Mesenchymal stem cell (in vitro differentiated cells and primary cell): ENCODE measurements around the gene RPL21.
A peak's percentile ranks its signal among the peaks of the same experiment; 100 is the strongest.

Experiments used
- DNase-seq: peaks from one replicate; pipeline ENCODE4 v3.0.0-alpha.2; 2013
- H2AFZ ChIP-seq: one replicate; pipeline ENCODE4 v1.6.1; 2013; ENCODE audit warnings: low read depth, mild to moderate bottlenecking, control low read depth, inconsistent platforms, low read length, moderate library complexity
- H2AK5ac ChIP-seq: 2 replicates; pipeline ENCODE4 v1.6.1; 2013; ENCODE audit warnings: low read length, moderate library complexity, mild to moderate bottlenecking, inconsistent platforms; ENCODE audit not compliant: severe bottlenecking
- H2BK120ac ChIP-seq: one replicate; pipeline ENCODE4 v1.6.1; 2013; ENCODE audit warnings: low read depth, mild to moderate bottlenecking, inconsistent platforms, low read length, moderate library complexity
- H2BK12ac ChIP-seq, 2 experiments: one replicate each; pipeline ENCODE4 v1.6.1; 2013; ENCODE audit warnings: inconsistent platforms in 2 of 2, low read length in 2 of 2, mild to moderate bottlenecking in 2 of 2, moderate library complexity in 2 of 2, control low read depth in 1 of 2
- H2BK15ac ChIP-seq: one replicate; pipeline ENCODE4 v1.6.1; 2013; ENCODE audit warnings: mild to moderate bottlenecking, low read depth, inconsistent platforms; ENCODE audit not compliant: poor library complexity, severe bottlenecking
- H2BK5ac ChIP-seq: 2 replicates; pipeline ENCODE4 v1.6.1; 2013; ENCODE audit warnings: low read depth, mild to moderate bottlenecking, low read length, control low read depth, inconsistent platforms; ENCODE audit not compliant: poor library complexity, severe bottlenecking
- H3K14ac ChIP-seq, 2 experiments: one replicate each; pipeline ENCODE4 v1.6.1; 2013; ENCODE audit warnings: inconsistent platforms in 2 of 2, low read length in 2 of 2, control low read depth in 1 of 2, mild to moderate bottlenecking in 1 of 2, moderate library complexity in 1 of 2
- H3K18ac ChIP-seq, 2 experiments: one replicate each; pipeline ENCODE4 v1.6.1; 2013; ENCODE audit warnings: inconsistent platforms in 2 of 2, low read length in 2 of 2, control low read depth in 1 of 2, low read depth in 1 of 2, mild to moderate bottlenecking in 1 of 2
- H3K23ac ChIP-seq, 2 experiments: one replicate each; pipeline ENCODE4 v1.6.1; 2013; ENCODE audit warnings: inconsistent platforms in 2 of 2, low read length in 2 of 2, mild to moderate bottlenecking in 2 of 2, moderate library complexity in 2 of 2, control low read depth in 1 of 2
- H3K27ac ChIP-seq: 2 replicates; pipeline ENCODE4 v1.5.1; 2013; ENCODE audit warnings: mild to moderate bottlenecking, moderate library complexity, low read length, control low read depth, inconsistent platforms; ENCODE audit not compliant: poor library complexity, severe bottlenecking
- H3K27me3 ChIP-seq, 2 experiments: 2 replicates each; pipeline versions ENCODE4 v1.6.1 to v1.7.0; 2013; ENCODE audit warnings: low read length in 2 of 2, mild to moderate bottlenecking in 2 of 2, moderate library complexity in 2 of 2, control low read depth in 1 of 2, inconsistent platforms in 1 of 2; ENCODE audit not compliant: control insufficient read depth in 1 of 2, insufficient read depth in 1 of 2
- H3K36me3 ChIP-seq, 2 experiments: 2 replicates each; pipeline versions ENCODE4 v1.6.1 to v1.7.0; 2013; ENCODE audit warnings: low read length in 2 of 2, control low read depth in 1 of 2, inconsistent platforms in 1 of 2, low read depth in 1 of 2, mild to moderate bottlenecking in 1 of 2; ENCODE audit not compliant: insufficient read depth in 2 of 2, control insufficient read depth in 1 of 2
- H3K4ac ChIP-seq, 2 experiments: one replicate each; pipeline ENCODE4 v1.6.1; 2013; ENCODE audit warnings: inconsistent platforms in 2 of 2, low read length in 2 of 2, mild to moderate bottlenecking in 2 of 2, moderate library complexity in 2 of 2, control low read depth in 1 of 2, low read depth in 1 of 2
- H3K4me1 ChIP-seq: 2 replicates; pipeline ENCODE4 v1.6.1; 2013; ENCODE audit warnings: low read depth, low read length, control low read depth; ENCODE audit not compliant: control insufficient read depth, insufficient read depth
- H3K4me2 ChIP-seq: 2 replicates; pipeline ENCODE4 v1.6.1; 2013; ENCODE audit warnings: low read length, mild to moderate bottlenecking, inconsistent platforms; ENCODE audit not compliant: poor library complexity, severe bottlenecking
- H3K4me3 ChIP-seq, 2 experiments: 2 replicates each; pipeline versions ENCODE4 v1.5.1 to v1.7.0; 2013; ENCODE audit warnings: low read length in 2 of 2, mild to moderate bottlenecking in 2 of 2, control low read depth in 1 of 2, low read depth in 1 of 2; ENCODE audit not compliant: insufficient read depth in 1 of 2
- H3K79me1 ChIP-seq: replicated peaks from 2 replicates; pipeline ENCODE4 v1.6.1; 2013; ENCODE audit warnings: mild to moderate bottlenecking, control low read depth, low read length, inconsistent platforms; ENCODE audit not compliant: poor library complexity, severe bottlenecking
- H3K9ac ChIP-seq: 2 replicates; pipeline ENCODE4 v1.7.0; 2013; ENCODE audit warnings: mild to moderate bottlenecking, low read length, moderate library complexity
- H3K9me3 ChIP-seq: 2 replicates; pipeline ENCODE4 v1.7.0; 2013; ENCODE audit warnings: mild to moderate bottlenecking, low read length; ENCODE audit not compliant: control insufficient read depth
- H4K8ac ChIP-seq: one replicate; pipeline ENCODE4 v1.6.1; 2013; ENCODE audit warnings: inconsistent platforms, mild to moderate bottlenecking, low read length, moderate library complexity
- H4K91ac ChIP-seq: one replicate; pipeline ENCODE4 v1.6.1; 2013; ENCODE audit warnings: mild to moderate bottlenecking, low read length, inconsistent platforms
- WGBS: methylation state at CpG from one replicate; pipeline ENCODE4 v1.1.7; 2013; ENCODE audit warnings: mixed read lengths; 5-methylcytosine and 5-hydroxymethylcytosine counted together

RPL21 gene

DNA sequence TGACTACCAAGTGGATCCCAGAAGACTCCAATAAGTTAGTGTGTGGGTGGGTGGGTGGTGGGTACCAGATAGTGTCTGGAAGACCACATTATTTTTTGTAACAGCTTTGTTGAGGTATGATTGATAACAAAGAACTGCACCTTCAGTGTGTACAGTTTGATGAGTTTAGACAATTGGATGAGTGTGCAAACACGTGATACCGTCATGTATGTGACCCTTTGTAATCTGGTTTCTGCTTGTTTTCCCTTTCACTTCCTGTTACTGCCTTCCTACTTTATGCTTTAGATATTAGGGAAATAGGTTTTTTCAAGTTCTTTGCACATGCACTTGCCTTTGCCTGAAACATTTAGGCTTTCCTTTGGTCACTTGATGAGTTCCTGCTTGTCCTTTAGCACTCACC, 8.5 kb downstream of the RPL21 start:
- Histone ChIP-seq H4K91ac (no peak overlapping the region), H2BK5ac (no peak overlapping the region), H3K18ac (no peak overlapping the region), H2BK120ac (no peak overlapping the region), H3K9ac (no peak overlapping the region), H3K9me3 (no peaks in the 10 kb centered on the region), H3K4me2 (no peak overlapping the region), H3K27me3 (no peaks in the 10 kb centered on the region), H2BK12ac (no peak overlapping the region), H3K4me3 (no peak overlapping the region), H3K79me1 (peaks cover 8% of the 10 kb centered on the region), H3K4me1 (peaks cover 1% of the 10 kb centered on the region), H3K23ac (no peak overlapping the region), H3K27ac (no peak overlapping the region), H2AFZ (no peak overlapping the region), H3K4ac (no peak overlapping the region), H4K8ac (no peak overlapping the region), H2AK5ac (no peak overlapping the region), H3K36me3 (peaks cover 25 to 80% of the 10 kb centered on the region in 2 experiments), H3K14ac (no peak overlapping the region), H2BK15ac (no peak overlapping the region)
- no CpG with 5 or more reads among the region's 2 CpGs for WGBS
- no peak for DNase-seq

DNA sequence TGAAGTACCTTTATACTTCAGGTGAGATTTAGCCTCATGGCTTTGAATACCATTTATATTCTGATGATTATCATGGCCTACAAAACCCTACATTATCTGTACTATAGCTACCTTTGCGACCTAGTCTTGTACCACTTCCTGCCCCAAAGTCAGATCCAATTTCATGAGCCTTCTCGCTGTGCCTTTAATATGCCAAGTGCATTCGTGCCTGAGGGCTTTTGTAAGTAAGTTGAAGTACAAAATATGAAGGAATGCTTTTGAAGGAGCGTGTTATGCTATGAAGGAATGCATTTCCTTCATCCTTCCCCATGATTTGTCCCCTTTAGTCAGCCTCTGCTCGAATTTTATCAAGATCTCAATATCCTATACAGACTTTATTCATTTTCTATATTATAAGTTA, 10.0 kb downstream of the RPL21 start:
- Histone ChIP-seq H3K4ac (no peak overlapping the region), H4K91ac (no peak overlapping the region), H3K4me3 (no peak overlapping the region), H2AFZ (no peak overlapping the region), H2AK5ac (no peak overlapping the region), H3K36me3 (peaks cover 26 to 67% of the 10 kb centered on the region in 2 experiments), H2BK5ac (no peak overlapping the region), H3K14ac (no peak overlapping the region), H3K4me2 (no peak overlapping the region), H3K4me1 (peaks cover 1% of the 10 kb centered on the region), H3K9ac (no peak overlapping the region), H2BK12ac (no peak overlapping the region), H2BK15ac (no peak overlapping the region), H3K18ac (no peak overlapping the region), H3K9me3 (no peaks in the 10 kb centered on the region), H3K23ac (no peak overlapping the region), H3K27ac (no peak overlapping the region), H3K79me1 (peaks cover 8% of the 10 kb centered on the region), H3K27me3 (no peaks in the 10 kb centered on the region), H4K8ac (no peak overlapping the region), H2BK120ac (no peak overlapping the region)
- DNase-seq = no peak
- WGBS = 100% methylated on average over 1 of the region's 5 CpGs

DNA sequence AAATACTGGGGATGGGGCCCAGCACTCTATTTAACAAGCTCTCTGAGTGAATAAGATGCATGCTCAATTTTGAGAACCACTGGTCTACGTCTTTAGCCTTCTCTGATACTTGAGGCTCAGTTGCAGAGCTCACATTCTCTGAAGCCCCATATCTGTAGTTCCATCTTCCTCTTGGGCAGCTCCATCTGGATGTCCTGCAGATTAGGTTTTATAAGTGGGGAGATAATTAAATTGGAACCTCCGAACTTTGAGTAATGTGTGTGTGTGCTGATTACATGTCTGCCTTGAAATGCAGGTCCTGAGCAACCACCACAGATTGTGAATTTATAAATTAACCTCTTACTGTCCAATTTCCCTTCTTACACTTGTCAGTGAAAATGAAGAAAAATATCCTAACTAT, 12.1 kb downstream of the RPL21 start:
- Histone ChIP-seq H3K4ac (no peak overlapping the region), H2BK12ac (no peak overlapping the region), H3K18ac (no peak overlapping the region), H2BK15ac (no peak overlapping the region), H3K27ac (no peak overlapping the region), H3K4me2 (no peak overlapping the region), H3K14ac (no peak overlapping the region), H2AK5ac (no peak overlapping the region), H2BK120ac (no peak overlapping the region), H4K8ac (no peak overlapping the region), H2AFZ (no peak overlapping the region), H3K79me1 (peaks cover 7% of the 10 kb centered on the region), H3K27me3 (no peaks in the 10 kb centered on the region), H2BK5ac (no peak overlapping the region), H3K9ac (peak overlapping the region; percentile 88), H4K91ac (no peak overlapping the region), H3K4me3 (no peak overlapping the region), H3K4me1 (peaks cover 1% of the 10 kb centered on the region), H3K36me3 (peaks cover 17 to 47% of the 10 kb centered on the region in 2 experiments), H3K23ac (no peak overlapping the region), H3K9me3 (no peaks in the 10 kb centered on the region)
- no peak for DNase-seq
- WGBS = 86% methylated on average over 1 of the region's 2 CpGs

DNA sequence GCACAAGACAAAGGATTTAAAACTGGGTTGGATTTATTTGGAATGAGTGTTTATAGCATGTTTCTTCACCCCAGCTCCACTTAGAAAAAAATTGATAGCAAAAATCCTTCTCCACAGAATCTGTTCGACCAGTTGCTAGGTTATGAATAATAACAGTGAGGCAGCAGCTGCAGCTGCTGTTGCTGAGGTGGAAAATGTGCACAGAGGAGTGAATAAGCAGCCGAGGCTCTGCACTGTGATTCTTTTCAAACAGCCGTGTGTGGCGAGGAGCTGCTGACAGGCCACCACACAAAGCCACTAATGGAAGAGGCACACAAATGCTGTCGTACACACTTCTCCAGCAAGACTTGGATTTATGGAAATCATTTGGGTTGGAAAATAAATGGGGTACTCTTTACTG, 12.8 kb downstream of the RPL21 start:
- Histone ChIP-seq H3K79me1 (peaks cover 5% of the 10 kb centered on the region), H3K27ac (no peak overlapping the region), H3K14ac (peak overlapping the region in 1 of 2 experiments; percentile 53), H2BK120ac (no peak overlapping the region), H3K9ac (peak overlapping the region; percentile 88), H3K4ac (no peak overlapping the region), H2BK5ac (no peak overlapping the region), H2BK15ac (no peak overlapping the region), H2AK5ac (no peak overlapping the region), H3K27me3 (no peaks in the 10 kb centered on the region), H2AFZ (no peak overlapping the region), H3K36me3 (peaks cover 15 to 40% of the 10 kb centered on the region in 2 experiments), H3K23ac (no peak overlapping the region), H4K91ac (no peak overlapping the region), H3K18ac (no peak overlapping the region), H4K8ac (peak overlapping the region; percentile 17), H3K4me3 (peak overlapping the region in 1 of 2 experiments; percentile 35), H3K4me2 (peak overlapping the region; percentile 20), H3K4me1 (peaks cover 1% of the 10 kb centered on the region), H3K9me3 (no peaks in the 10 kb centered on the region), H2BK12ac (no peak overlapping the region)
- 68% methylated on average over 5 of the region's 5 CpGs for WGBS
- peak; percentile 84 for DNase-seq
